Daoy (cell line): ENCODE measurements around the gene TDRD9. TPM values are rescaled to one million over a fixed set of nuclear protein-coding genes. Genes with fewer than 3 reads are reported as not detected.
"Not testable (repeated sequence)": the region's sequence is repeated elsewhere in the genome, so short reads cannot be mapped to it uniquely, and the experiment has no call there.

Source experiments
- DNase-seq: peaks from one replicate; pipeline ENCODE4 v3.0.0-alpha.2; 2015; ENCODE audit warnings: low read depth
- total RNA-seq: library from RNA; depleted of rRNA; stranded (reverse); fragments of >200 nt; shearing (Covaris generic); gene quantifications from 2 replicates; pipeline ENCODE4 v1.2.3, GENCODE V29; 2014

The TDRD9 gene
- total RNA-seq, 1 experiment from 2014 or later = not detected

DNA sequence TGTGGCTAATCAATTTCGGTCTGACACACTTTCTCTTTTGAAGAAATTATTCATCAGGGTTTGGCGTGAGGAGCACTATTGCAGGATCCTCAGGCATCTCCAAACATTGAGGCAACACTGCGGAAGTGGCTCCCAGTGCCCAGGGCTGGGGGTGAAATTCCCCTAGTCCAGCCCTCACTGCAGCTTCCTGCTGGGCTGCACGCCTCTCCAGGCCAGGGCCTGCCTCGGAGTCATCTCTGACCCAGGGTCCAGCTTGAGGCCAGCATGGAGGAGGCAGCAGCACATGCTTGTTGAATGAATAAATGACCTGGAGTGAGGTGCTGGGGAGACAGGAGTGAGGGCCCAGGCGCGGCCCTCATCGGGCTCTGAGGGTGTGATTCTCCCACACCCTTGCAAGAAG lies 36.0 kb upstream of the TDRD9 start:
- DNase-seq = no peak

- peak; percentile 7 for DNase-seq
Measured at GRCh38 chr14:103894034-103894722, 34.1 kb upstream of the TDRD9 start.

DNA sequence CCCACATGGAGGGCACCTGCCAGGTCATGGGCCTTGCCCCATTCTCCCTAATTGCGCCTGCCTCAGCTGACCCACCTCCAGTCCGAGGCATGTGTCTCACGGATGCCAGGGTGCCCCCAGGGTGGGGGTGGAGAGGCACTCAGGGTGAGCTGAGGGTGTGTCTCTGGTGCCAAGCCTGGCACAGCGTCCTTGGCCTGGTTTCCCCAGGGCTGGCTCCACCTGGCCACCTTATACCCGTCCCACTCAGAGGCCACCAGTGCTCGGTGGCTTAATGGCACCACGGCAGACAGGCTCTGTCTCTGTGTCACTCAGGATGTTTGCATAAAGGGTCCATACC lies 33.6 kb upstream of the TDRD9 start:
- DNase-seq = no peak

- peak; percentile 8 for DNase-seq
Measured at GRCh38 chr14:103896578-103896977, 31.7 kb upstream of the TDRD9 start.

DNA sequence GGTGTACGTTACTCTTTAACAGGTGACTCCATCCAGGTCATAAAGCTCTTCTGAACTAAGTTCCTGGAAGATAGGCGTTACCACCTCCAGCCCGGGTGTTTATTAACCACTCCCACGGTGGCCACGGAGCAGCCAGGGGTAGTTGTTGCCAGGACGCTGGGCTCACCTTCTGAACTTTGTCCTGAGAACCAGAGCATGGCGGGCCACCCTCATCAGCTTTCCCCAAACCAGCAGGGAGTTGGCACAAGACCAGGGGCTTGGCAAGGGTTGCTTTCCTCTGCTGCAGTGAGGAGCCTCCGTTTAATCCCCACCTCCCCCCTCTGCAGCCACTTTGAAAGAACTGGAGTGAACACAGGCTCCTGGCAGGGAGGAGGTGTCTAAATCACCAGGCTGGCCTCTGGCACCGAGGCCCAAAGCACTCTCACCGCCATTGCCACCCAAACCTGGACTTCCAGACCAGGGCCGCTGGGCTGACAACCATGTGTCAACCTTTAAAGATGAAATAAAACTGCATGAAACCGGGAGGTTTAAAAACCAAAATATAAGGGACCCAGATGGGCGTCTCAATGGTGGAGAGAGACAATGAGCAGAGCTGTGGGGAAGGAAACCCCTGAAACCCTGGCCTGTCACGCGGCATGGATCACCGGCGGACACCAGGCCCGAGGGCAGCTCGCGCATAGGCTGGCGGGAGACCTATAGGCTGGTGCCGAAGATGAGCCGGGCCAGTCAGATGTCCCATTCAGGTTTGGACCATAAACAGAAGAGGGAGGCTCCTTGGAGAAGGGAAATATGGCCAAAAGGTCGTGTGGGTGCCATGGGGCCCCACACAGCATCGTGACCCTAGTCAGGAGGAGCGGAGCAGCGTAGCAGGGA lies 30.9 kb upstream of the TDRD9 start:
- no peak for DNase-seq

GRCh38 chr14:103898204-103898603 lies 30.1 kb upstream of the TDRD9 start:
- DNase-seq = no peak

GRCh38 chr14:103898711-103899110 lies 29.5 kb upstream of the TDRD9 start:
- no peak for DNase-seq

GRCh38 chr14:103899316-103899715 lies 28.9 kb upstream of the TDRD9 start:
- DNase-seq = no peak

- no peak for DNase-seq
Measured at GRCh38 chr14:103899833-103900232, 28.4 kb upstream of the TDRD9 start.

GRCh38 chr14:103904493-103905107 lies 23.7 kb upstream of the TDRD9 start:
- DNase-seq = no peak

GRCh38 chr14:103905842-103906456 lies 22.3 kb upstream of the TDRD9 start:
- DNase-seq = no peak

GRCh38 chr14:103908580-103908979 lies 19.7 kb upstream of the TDRD9 start:
- no peak for DNase-seq

- no peak for DNase-seq
Measured at GRCh38 chr14:103909531-103910261, 18.6 kb upstream of the TDRD9 start.

- peak; percentile 86 for DNase-seq
Measured at GRCh38 chr14:103910262-103910935, 17.9 kb upstream of the TDRD9 start.

DNA sequence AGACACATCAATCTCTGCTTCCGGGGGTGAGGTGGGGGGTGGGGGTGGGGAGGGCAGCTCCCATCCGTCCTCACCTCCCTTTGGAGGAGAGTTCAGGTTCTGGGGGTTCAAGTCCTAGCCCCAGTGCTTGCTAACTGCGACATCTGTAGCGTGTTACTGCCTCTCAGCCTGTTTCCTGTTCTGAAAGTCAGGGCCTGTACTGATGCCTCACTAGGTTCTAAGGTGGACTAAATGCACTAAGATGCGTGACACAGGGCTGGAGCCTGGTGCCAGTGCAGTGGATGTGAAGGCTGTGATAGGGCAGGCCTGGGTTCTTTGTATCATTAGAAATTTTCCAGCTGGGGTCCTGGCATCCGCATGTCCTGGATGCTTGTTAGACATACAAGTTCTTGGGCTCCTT lies 17.3 kb upstream of the TDRD9 start:
- DNase-seq = no peak

GRCh38 chr14:103915616-103916015 lies 12.6 kb upstream of the TDRD9 start:
- no peak for DNase-seq

DNA sequence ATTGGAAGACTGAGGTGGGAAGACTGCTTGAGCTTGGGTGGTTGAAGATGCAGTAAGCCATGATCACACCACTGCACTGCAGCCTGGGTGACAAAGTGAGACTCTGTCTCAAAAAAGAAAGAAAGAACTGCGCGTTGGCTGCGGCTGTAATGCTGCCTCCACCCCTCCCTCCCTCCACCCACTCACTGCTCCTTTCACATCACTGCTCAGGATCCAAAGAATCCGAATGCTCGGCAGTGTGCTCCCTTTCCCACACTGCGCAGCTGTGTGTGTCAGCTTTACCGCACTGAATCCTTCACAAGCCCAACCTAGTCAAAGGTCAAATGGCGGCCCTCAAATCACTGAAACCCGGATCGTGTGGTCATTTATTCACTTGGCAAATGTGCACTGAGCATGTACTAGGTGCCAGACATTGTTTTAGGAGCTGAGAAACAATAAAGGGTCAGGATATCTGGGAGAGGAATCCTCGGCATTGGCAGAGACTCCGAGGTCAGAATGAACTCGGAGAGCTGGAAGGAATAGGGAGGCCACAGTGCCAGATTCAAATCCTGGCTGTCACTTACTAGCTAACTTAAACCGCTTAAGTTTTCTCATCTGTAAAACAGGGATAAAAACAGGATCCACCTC lies 11.5 kb upstream of the TDRD9 start:
- DNase-seq = no peak

GRCh38 chr14:103920981-103921854 lies 7.0 kb upstream of the TDRD9 start:
- DNase-seq = peak; percentile 97

GRCh38 chr14:103921855-103922200 lies 6.4 kb upstream of the TDRD9 start:
- not testable (repeated sequence) for DNase-seq

- no peak for DNase-seq
Measured at GRCh38 chr14:103923863-103924262, 4.4 kb upstream of the TDRD9 start.
